Activated gamma-delta T cell treated with anti-CD3 and anti-CD28 coated beads, Interleukin-2, amount 50 U/mL, for 16 hours (primary cell): Measurements from ENCODE around the gene TMEM131L.
"Not testable (repeated sequence)": the region's sequence is repeated elsewhere in the genome, so short reads cannot be mapped to it uniquely, and the experiment has no call there.

Experiments
- DNase-seq: peaks from one replicate; pipeline ENCODE4 v3.0.0-alpha.2; 2020; ENCODE audit warnings: low read depth

The TMEM131L gene

GRCh38 chr4:153449338-153449737, 16.8 kb upstream of the TMEM131L start:
- no peak for DNase-seq

DNA sequence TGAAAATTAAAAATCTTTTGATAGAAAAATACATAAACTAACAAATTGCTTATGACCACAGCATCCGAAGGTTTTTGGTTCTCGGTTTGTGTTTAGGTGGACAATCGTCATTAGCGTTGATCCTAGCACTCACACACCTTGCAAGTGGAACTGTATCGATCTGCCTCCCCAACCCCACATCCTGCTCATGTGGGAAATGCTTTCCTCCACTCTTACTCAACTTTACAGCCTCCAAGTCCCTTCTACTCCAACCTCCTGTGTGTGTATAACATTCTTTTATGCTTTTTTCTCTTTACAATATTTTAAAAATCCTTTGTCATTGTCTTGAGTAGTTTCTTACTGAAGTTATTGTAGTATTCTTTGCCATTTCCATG, 15.6 kb upstream of the TMEM131L start:
- no peak for DNase-seq

GRCh38 chr4:153451145-153451544, 15.0 kb upstream of the TMEM131L start:
- DNase-seq: not testable (repeated sequence)

DNA sequence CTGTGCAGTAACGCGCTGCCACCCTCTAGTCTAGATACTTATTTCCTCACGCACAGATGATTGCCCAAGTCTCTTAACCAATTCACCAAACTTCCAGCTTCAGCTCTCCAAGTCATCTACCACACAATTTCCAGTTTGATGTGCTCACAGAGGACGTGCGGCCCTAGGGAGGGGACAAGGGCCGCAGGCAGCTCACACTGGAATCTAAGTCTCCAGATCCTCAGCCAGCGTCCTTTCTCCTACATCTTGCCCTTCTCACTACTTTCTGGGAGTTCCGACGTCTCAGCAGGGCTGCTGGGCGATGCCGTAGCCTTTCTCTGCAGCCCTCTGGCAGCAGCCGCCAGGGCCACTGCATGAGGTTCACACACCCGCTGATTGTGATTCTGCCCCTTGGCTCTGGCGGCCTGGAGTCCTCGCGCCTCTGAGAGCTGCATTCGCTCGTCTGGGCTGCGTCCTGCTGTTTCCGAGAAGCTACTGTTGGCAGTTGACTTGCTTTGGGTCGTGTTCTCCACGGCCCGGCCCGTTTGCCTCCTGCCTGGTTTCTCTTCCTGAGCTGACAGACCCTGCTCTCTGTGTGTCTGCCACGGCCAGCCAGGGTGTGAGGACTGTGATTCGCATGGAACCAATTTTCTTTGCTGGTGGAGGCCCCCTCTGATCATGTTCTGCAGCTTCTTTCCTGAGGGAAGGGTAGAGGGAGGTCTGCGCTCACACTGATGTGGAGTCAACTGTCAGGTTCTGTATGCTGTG, 14.1 kb upstream of the TMEM131L start:
- no peak for DNase-seq

- DNase-seq: no peak
Observed at GRCh38 chr4:153452658-153453378, 13.3 kb upstream of the TMEM131L start.

DNA sequence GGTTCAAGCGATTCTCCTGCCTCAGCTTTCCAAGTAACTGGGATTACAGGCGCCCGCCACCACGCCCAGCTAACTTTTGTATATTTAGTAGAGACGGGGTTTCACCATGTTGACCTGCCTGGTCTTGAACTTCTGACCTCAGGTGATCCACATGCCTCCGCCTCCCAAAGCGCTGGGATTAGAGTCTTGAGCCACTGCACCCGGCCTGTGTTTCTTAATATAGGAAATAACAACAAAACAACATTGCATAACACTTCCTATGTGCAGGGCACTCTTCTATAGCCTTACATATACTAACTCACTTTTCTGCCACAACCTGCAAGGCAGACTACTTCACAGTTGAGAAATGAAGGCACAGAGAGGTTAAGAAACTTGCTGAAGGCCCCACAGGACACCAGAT, 12.8 kb upstream of the TMEM131L start:
- no peak for DNase-seq

- DNase-seq: no peak
Observed at GRCh38 chr4:153458969-153459368, 7.2 kb upstream of the TMEM131L start.

GRCh38 chr4:153461549-153461948, 4.6 kb upstream of the TMEM131L start:
- DNase-seq: not testable (repeated sequence)

DNA sequence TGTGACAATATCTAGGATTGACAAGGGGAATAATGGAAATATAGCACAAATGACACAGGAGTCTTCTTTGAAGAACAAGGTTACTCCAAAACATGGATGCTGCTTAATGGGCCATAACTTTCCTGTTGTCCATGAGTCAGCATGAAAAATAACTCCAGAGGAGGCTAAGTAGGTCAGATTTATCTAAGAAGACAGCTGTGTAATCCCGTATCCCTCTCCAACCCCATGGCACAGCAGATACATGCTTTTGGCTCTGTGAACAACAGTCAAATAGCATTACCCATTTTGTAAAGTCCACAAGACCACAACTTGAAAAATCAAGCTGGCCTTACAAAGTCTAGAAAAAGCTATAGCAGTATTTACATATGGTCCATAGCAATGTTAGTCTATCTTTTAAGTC, 2.1 kb upstream of the TMEM131L start:
- DNase-seq: no peak

DNA sequence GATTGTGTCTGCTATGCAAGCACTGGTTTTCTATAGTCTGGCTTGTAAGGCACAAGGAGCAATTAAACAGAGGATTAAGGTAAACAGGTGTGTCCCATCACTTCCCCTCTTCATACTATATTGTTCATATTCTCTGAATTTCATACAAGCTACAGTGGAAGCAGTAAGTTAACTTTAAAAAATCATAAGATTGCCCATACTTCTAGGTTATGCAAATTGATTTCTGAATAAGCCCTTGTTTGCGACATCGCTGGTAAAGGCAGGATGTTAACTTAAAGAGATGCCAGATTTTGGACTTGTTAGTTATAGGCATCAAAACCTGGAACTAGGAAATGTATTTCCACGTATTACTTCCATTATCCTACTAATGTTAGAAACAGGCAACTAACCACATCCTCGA, 1.0 kb upstream of the TMEM131L start:
- DNase-seq: no peak

DNA sequence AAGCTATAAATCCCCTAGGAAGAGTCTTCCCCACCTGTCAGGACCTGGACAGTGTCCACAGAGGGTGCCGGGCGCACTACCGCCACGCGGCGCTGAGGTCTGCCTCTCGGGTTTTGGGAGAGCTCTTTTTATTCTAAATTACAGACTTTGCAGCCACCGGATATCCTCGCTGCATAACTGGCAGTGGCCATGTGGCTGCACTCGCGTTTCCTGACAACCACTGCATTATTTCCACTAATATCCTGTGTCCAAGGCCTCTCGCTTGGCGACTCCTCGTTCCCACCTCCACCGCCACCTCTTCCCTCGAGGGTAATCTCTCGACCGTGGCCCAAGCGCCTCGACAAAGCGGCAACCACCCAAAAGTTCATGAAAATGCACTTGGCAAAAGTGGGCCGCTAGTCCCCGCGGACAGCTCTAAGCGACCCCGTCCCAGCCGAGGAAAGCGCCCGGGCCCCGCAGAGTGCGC, 512 bp upstream of the TMEM131L start:
- DNase-seq: no peak

DNA sequence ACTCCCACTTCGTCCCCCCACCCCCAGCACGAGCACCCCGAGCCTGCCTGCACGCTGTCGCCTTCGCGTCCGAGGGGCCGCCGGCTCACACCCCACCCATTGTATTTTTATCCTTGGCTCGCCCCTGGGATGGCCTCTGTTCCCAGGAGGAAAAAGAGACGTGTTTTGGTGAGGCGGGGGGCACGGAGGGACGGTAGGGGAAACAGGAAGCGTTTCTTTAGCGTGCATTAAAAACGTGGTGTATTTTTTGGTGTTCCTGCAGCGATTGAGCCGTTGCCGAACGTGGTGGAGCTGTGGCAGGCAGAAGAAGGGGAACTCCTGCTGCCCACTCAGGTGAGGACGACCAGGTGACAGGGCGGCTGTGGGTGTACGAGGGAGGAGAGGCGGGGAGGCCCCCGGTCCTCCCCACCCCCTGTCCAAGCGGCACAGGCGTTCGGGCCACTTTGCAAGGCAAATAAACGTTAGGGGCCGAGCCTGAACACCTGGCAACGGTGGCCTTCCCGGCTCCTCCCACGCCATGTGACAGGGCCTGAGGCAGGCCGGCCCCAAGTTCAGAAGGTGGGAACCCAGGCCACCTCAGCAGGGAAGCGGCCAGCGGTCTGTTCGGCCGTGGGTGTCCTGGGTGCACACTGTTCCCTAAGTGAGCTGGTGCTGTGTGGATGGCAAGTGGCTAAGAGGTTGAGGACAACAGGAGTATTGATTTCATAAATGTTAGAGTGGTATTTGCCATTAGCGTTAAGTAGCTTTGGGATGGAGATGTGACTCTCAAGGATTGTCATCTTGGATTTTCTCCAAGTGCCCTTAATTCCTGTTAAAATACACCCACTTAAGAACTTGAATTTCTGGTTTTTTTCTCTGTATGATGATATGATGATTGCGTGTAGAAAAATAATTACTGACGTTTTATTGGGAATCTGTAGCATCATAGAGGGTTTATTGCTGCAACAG, 1.1 kb downstream of the TMEM131L start:
- DNase-seq: no peak

GRCh38 chr4:153467897-153468262, 1.7 kb downstream of the TMEM131L start:
- DNase-seq: no peak

DNA sequence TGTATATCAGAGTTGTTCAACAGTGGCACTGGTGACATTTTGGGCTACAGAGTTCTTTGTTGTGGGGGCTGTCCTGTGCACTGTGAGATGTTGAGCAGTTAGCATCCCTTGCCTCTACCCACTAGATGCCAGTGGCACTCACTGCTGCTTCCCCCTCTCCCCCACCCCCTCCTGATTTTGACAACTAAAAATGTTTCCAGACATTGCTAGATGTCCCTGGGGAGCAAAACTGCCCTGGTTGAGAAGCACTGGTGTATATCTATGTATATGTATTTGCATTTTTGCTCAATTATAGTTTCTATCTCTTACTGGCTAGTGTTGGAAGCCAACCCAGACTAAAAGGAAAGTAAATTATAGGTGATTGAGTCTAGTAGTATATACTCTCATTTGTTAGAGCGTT, 2.4 kb downstream of the TMEM131L start:
- DNase-seq: no peak

- DNase-seq: no peak
Observed at GRCh38 chr4:153469031-153469430, 2.9 kb downstream of the TMEM131L start.

DNA sequence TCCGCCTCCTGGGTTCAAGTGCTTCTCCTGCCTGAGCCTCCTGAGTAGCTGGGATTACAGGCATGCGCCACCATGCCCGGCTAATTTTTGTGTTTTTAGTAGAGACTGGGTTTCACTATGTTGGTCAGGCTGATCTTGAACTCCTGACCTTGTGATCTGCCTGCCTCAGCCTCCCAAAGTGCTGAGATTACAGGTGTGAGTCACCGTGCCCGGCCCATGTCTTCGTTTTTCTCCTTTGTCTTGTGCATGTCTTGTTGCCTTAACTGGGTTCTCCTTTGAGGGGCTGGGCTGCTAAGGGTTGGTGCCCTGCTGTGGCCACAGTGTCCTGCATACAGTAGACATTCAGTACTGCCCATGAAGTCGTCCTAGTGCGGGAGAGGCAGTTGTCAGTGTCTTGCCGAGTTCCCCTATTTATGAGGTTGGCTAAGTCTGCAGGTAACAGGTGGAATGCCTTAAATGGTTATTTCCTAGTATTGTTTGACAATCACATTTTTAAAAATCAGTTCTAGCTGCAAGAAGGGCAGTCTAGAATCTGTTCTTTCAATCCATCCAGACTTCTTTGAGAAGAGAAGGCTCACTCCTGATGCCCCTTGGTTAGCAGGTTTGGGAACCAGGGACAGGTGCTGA, 5.0 kb downstream of the TMEM131L start:
- not testable (repeated sequence) for DNase-seq

DNA sequence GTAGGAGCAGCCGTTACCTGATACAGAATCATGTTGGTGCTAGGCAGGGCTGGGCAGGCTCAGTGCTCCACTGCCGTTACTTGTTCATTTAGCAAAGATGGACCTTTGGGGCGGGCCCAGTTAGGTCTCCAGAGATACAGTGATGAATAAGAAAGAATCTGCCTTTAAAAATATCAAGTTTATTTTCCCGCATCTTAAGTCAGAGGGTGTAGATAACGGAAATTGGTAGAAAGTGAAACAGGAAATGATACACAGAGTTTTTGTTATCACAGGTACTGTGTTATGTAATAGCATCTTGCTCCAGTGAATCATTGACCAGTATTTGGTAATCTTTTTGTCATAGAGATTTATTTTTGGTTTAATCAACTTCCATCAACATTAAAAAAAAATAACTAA, 5.5 kb downstream of the TMEM131L start:
- DNase-seq: no peak

GRCh38 chr4:153472122-153473037, 6.2 kb downstream of the TMEM131L start:
- DNase-seq: no peak

DNA sequence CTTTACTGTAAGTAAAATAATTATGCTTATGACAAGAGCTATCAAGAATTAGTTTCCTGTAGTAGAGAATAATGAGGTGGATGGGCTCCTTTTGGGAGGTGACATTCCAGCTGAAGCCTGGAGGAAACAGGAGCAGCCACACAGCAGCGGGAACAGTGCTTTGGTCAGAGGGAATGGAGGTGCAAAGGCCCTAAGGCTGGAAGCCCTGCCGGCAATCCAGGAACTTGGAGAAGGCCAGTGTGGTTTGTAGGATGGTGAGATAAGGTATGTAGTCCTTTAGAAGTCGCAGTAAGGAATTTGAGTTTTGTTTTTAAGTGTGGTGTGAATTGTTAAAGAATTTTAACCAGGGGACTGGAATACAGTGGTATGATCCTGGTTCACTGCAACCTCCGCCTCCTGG, 8.1 kb downstream of the TMEM131L start:
- no peak for DNase-seq

DNA sequence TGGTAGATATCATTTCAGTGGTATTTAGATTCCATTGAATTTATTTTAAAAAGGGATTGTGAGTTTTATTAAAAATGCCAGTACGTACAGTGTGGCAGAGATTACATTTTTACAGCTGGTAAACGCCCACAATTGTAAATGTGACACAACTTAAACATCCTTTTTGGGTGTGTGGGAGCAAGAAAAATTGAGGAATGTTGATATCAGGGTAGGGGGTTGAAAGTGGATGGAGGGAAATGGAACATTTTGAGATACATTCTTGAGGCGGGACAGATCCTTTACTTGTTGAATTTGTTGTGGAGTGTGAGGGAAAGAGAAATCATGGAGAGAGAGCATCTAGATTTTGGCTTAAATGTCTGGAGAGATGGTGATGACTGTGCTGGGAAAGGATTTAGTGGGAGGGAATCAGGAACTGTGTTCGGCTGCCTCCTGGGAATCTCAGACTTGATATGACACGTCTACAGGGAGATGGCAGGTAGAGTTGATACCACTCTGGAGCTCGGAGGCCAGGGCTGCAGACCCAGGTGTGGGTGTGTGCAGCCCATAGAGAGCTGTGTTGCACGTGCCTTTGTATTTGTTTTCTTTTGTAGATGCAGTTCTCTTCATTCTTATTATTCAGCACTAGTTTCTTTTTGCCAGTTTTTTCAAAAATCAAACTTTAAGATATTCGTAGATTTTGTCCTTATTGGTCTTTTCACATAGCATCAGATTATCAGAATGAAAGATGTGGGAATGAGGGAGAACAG, 10.8 kb downstream of the TMEM131L start:
- no peak for DNase-seq
